CD14-positive monocyte (primary cell): ENCODE measurements around the gene FLAD1. TPM values are rescaled to one million over a fixed set of nuclear protein-coding genes. Genes with fewer than 3 reads are reported as not detected.
A peak's percentile ranks its signal among the peaks of the same experiment; 100 is the strongest.

ENCODE experiments used
- DNase-seq, 3 donors: peaks; one replicate each; pipeline ENCODE4 v3.0.0-alpha.2; 2011 to 2022
- H2AFZ ChIP-seq: 2 replicates; pipeline ENCODE4 v1.6.0; 2012; ENCODE audit warnings: mild to moderate bottlenecking, low read depth, low read length, inconsistent platforms; ENCODE audit not compliant: insufficient read depth, poor library complexity, severe bottlenecking
- H3K27ac ChIP-seq, 2 donors: 1 replicate in 1 of 2; 2 replicates in 1 of 2; pipeline ENCODE4 v1.5.1; 2012 to 2013; ENCODE audit warnings: low read length in 2 of 2, control low read depth in 1 of 2, inconsistent platforms in 1 of 2, low read depth in 1 of 2, mild to moderate bottlenecking in 1 of 2
- H3K27me3 ChIP-seq, 2 donors: one replicate each; pipeline versions ENCODE4 v1.6.0 to v1.6.1; 2011 to 2013; ENCODE audit warnings: low read length in 2 of 2; ENCODE audit not compliant: control insufficient read depth in 2 of 2, insufficient read depth in 2 of 2
- H3K36me3 ChIP-seq, 2 donors: replicated peaks in 1 of 2; 1 replicate in 1 of 2; 2 replicates in 1 of 2; pipeline versions ENCODE4 v1.5.1 to v1.6.1; 2012 to 2013; ENCODE audit warnings: low read length in 2 of 2, control low read depth in 1 of 2, inconsistent platforms in 1 of 2, mild to moderate bottlenecking in 1 of 2; ENCODE audit not compliant: insufficient read depth in 2 of 2, control insufficient read depth in 1 of 2
- H3K4me1 ChIP-seq, 2 donors: 1 replicate in 1 of 2; 2 replicates in 1 of 2; pipeline versions ENCODE4 v1.5.1 to v1.6.1; 2012 to 2013; ENCODE audit warnings: low read length in 2 of 2, control low read depth in 1 of 2, inconsistent platforms in 1 of 2, mild to moderate bottlenecking in 1 of 2, moderate library complexity in 1 of 2; ENCODE audit not compliant: insufficient read depth in 2 of 2, control insufficient read depth in 1 of 2
- H3K4me2 ChIP-seq: replicated peaks from 2 replicates; pipeline ENCODE3; 2012; ENCODE audit warnings: low read length, moderate library complexity, mild to moderate bottlenecking; ENCODE audit not compliant: poor library complexity, severe bottlenecking; ENCODE audit errors: extremely low read depth
- H3K4me3 ChIP-seq, 3 experiments: fragments of 200-600 bp in 1 of 3; sonication (generic) in 1 of 3; replicated peaks in 1 of 3; 1 replicate in 2 of 3; 2 replicates in 1 of 3; pipeline ENCODE4 v1.5.1; 2011 to 2013; ENCODE audit warnings: low read length in 3 of 3, mild to moderate bottlenecking in 3 of 3, control low read depth in 2 of 3, low read depth in 2 of 3, inconsistent platforms in 1 of 3, moderate library complexity in 1 of 3
- H3K79me2 ChIP-seq: 2 replicates; pipeline ENCODE4 v1.6.0; 2012; ENCODE audit warnings: mild to moderate bottlenecking, control low read depth, inconsistent platforms, low read length, moderate library complexity; ENCODE audit not compliant: insufficient read depth
- H3K9ac ChIP-seq: 2 replicates; pipeline ENCODE4 v1.6.0; 2017; ENCODE audit warnings: low read length, mild to moderate bottlenecking; ENCODE audit not compliant: insufficient read depth, poor library complexity, severe bottlenecking
- H3K9me3 ChIP-seq, 2 donors: replicated peaks in 1 of 2; 1 replicate in 1 of 2; 2 replicates in 1 of 2; pipeline versions ENCODE4 v1.5.1 to v1.6.1; 2012 to 2013; ENCODE audit warnings: low read length in 2 of 2, control low read depth in 1 of 2; ENCODE audit not compliant: control insufficient read depth in 1 of 2, insufficient read depth in 1 of 2
- H4K20me1 ChIP-seq: 2 replicates; pipeline ENCODE4 v1.6.0; 2012; ENCODE audit warnings: mild to moderate bottlenecking, low read length, control low read depth, moderate library complexity; ENCODE audit not compliant: insufficient read depth
- H3K27ac Mint-ChIP-seq, 7 donors: one replicate each; pipeline ENCODE4 v1.8.0; 2020; ENCODE audit warnings: mild to moderate bottlenecking in 7 of 7, mixed read lengths in 7 of 7, moderate library complexity in 6 of 7, inconsistent platforms in 2 of 7
- H3K27me3 Mint-ChIP-seq, 3 donors: one replicate each; pipeline ENCODE4 v1.8.0; 2021 to 2022; ENCODE audit warnings: low read depth in 3 of 3, mild to moderate bottlenecking in 3 of 3, mixed read lengths in 3 of 3, moderate library complexity in 3 of 3, inconsistent platforms in 1 of 3
- H3K36me3 Mint-ChIP-seq, 2 donors: one replicate each; pipeline ENCODE4 v1.8.0; 2020; ENCODE audit warnings: mixed read lengths in 2 of 2, inconsistent platforms in 1 of 2, mild to moderate bottlenecking in 1 of 2
- H3K4me1 Mint-ChIP-seq: one replicate; pipeline ENCODE4 v1.8.0; 2020; ENCODE audit warnings: mild to moderate bottlenecking, mixed read lengths
- H3K4me3 Mint-ChIP-seq, 2 donors: one replicate each; pipeline ENCODE4 v1.8.0; 2020; ENCODE audit warnings: mild to moderate bottlenecking in 2 of 2, mixed read lengths in 2 of 2, moderate library complexity in 1 of 2
- H3K9me3 Mint-ChIP-seq, 7 donors: one replicate each; pipeline ENCODE4 v1.8.0; 2020 to 2022; ENCODE audit warnings: mixed read lengths in 7 of 7, mild to moderate bottlenecking in 6 of 7, moderate library complexity in 6 of 7, inconsistent platforms in 2 of 7
- CTCF ChIP-seq: fragments of 200-600 bp; IDR thresholded peaks from one replicate; pipeline ENCODE4 v1.8.0; 2022; ENCODE audit warnings: antibody characterized with exemption, mild to moderate bottlenecking
- WGBS: methylation state at CpG from one replicate; pipeline ENCODE4 v1.1.5; 2013; ENCODE audit warnings: missing lambda C conversion rate; ENCODE audit not compliant: insufficient coverage; 5-methylcytosine and 5-hydroxymethylcytosine counted together
- intact Hi-C, 2 donors: fragments of 100-400 bp; cut with micrococcal nuclease; formaldehyde crosslinking; loops; one replicate each; pipeline versions ENCODE4 v1.15.0 to v1.15.1; 2023
- polyA plus RNA-seq, 3 donors: library from polyadenylated mRNA; depleted of rRNA in 1 of 3; unstranded in 2 of 3; stranded (reverse) in 1 of 3; fragments of 300-500 nt in 2 of 3; fragments of >200 nt in 1 of 3; fragmentation: Illumina TruSeq in 2 of 3; gene quantifications; 1 replicate in 2 of 3; 2 replicates in 1 of 3; pipeline ENCODE4 v1.2.3, GENCODE V29; 2012 to 2021

FLAD1 gene
- polyA plus RNA-seq, 3 donors: 31.5 to 41.6 (median 35.1) TPM

- peaks cover 59 to 69% of the 10 kb centered on the region in 2 donors for H3K36me3 Mint-ChIP-seq
Observed at GRCh38 chr1:154966111-154966510, 17.0 kb upstream of the FLAD1 start.

GRCh38 chr1:154967331-154967950 lies 15.7 kb upstream of the FLAD1 start:
- intact Hi-C loops: no loop called here
- peaks cover 54% of the 10 kb centered on the region for H3K79me2 ChIP-seq
- no peak for TF ChIP-seq CTCF
- Mint-ChIP-seq H3K36me3 (peaks cover 66 to 80% of the 10 kb centered on the region in 2 donors), H3K9me3 (no peaks in the 10 kb centered on the region), H3K4me3 (no peak overlapping the region), H3K4me1 (peaks cover 33% of the 10 kb centered on the region), H3K27ac (peak overlapping the region in 2 of 7 donors; percentile 34 to 78), H3K27me3 (peaks cover 0 to 7% (median 0%) of the 10 kb centered on the region in 3 donors)
- WGBS: 88% methylated on average over 4 of the region's 5 CpGs
- no peak overlapping the region for H3K4me2 ChIP-seq
- peaks cover 80% of the 10 kb centered on the region for H4K20me1 ChIP-seq
- H3K4me1 ChIP-seq: peaks cover 27 to 37% of the 10 kb centered on the region in 2 donors
- no peaks in the 10 kb centered on the region for H3K9me3 ChIP-seq
- no peak overlapping the region for H3K9ac ChIP-seq
- no peak overlapping the region for H2AFZ ChIP-seq
- H3K36me3 ChIP-seq: peaks cover 61 to 73% of the 10 kb centered on the region in 2 donors
- H3K27me3 ChIP-seq: no peaks in the 10 kb centered on the region
- DNase-seq: no peak
- no peak overlapping the region for H3K4me3 ChIP-seq
- no peak overlapping the region for H3K27ac ChIP-seq

More at GRCh38 chr1:154966111-154966510, 17.0 kb upstream of the FLAD1 start:
- WGBS: no CpG with 5 or more reads among the region's 7 CpGs
- H3K9me3 ChIP-seq: no peaks in the 10 kb centered on the region
- peaks cover 70% of the 10 kb centered on the region for H4K20me1 ChIP-seq
- H3K9me3 Mint-ChIP-seq: no peaks in the 10 kb centered on the region
- no peak overlapping the region for H3K4me3 Mint-ChIP-seq
- DNase-seq: no peak
- intact Hi-C loops: no loop called here
- no peak overlapping the region for H3K4me2 ChIP-seq
- H3K4me1 ChIP-seq: peaks cover 22 to 32% of the 10 kb centered on the region in 2 donors
- H3K9ac ChIP-seq: no peak overlapping the region
- peaks cover 61 to 73% of the 10 kb centered on the region in 2 donors for H3K36me3 ChIP-seq
- H3K79me2 ChIP-seq: peaks cover 48% of the 10 kb centered on the region
- peaks cover 0 to 4% (median 0%) of the 10 kb centered on the region in 3 donors for H3K27me3 Mint-ChIP-seq
- no peak overlapping the region for H3K4me3 ChIP-seq
- TF ChIP-seq CTCF: no peak
- H3K27ac Mint-ChIP-seq: no peak overlapping the region
- no peak overlapping the region for H2AFZ ChIP-seq
- no peak overlapping the region for H3K27ac ChIP-seq
- H3K4me1 Mint-ChIP-seq: peaks cover 27% of the 10 kb centered on the region
- H3K27me3 ChIP-seq: no peaks in the 10 kb centered on the region
